Liver (tissue), 3 donors: ENCODE results near the gene NBPF11.
"Not testable (repeated sequence)": the region's sequence is repeated elsewhere in the genome, so short reads cannot be mapped to it uniquely, and the experiment has no call there.

Experiments used
- EGR1 ChIP-seq, 2 donors: IDR thresholded peaks; 2 replicates each; pipeline ENCODE4 v1.6.1; 2016 to 2018; ENCODE audit warnings: antibody characterized with exemption in 2 of 2, low read depth in 2 of 2
- FOXA1 ChIP-seq: IDR thresholded peaks from 2 replicates; pipeline ENCODE4 v1.6.1; 2016; ENCODE audit warnings: antibody characterized with exemption
- GABPA ChIP-seq, 2 donors: IDR thresholded peaks in 1 of 2; conservative IDR thresholded peaks in 1 of 2; 2 replicates each; pipeline ENCODE4 v1.6.1; 2016; ENCODE audit warnings: antibody characterized with exemption in 2 of 2, mild to moderate bottlenecking in 1 of 2, moderate library complexity in 1 of 2
- HNF4G ChIP-seq: IDR thresholded peaks from 2 replicates; pipeline ENCODE4 v1.6.1; 2016; ENCODE audit warnings: antibody characterized with exemption
- JUND ChIP-seq, 2 donors: IDR thresholded peaks; 2 replicates each; pipeline ENCODE4 v1.6.1; 2016; ENCODE audit warnings: antibody characterized with exemption in 2 of 2
- SP1 ChIP-seq: IDR thresholded peaks from 2 replicates; pipeline ENCODE4 v1.6.1; 2018; ENCODE audit warnings: antibody characterized with exemption, mild to moderate bottlenecking
- TF ChIP-seq, protein P1 (sequence below): IDR thresholded peaks from 2 replicates; pipeline ENCODE4 v1.6.1; 2016; ENCODE audit warnings: antibody characterized with exemption, mild to moderate bottlenecking
- TF ChIP-seq, protein P2 (sequence below): fragments of 150-350 bp; IDR thresholded peaks from 2 replicates; pipeline ENCODE4 v1.5.1; 2017; ENCODE audit warnings: improper control_type of control experiment, low read depth, low read length; ENCODE audit not compliant: missing input control
- donor health status: healthy.
- donor health status: healthy.

DNA sequence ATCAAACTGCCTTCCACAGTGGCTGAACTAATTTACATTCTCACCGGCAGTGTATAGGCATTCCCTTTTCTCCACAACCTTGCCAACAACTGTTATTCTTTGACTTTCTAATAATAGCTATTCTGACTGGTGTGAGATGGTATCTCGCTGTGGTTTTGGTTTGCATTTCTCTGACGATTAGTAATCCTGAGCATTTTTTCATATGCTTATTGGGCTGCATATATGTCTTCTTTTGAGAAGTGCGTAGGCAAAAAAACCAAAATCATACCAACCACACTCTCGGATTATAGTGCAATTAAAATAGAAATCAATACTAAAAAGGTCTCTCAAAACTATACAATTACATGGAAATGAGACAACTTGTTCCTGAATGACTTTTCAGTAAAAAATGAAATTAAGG is 78.7 kb downstream of the NBPF11 start:
- TF ChIP-seq, protein P1, sequence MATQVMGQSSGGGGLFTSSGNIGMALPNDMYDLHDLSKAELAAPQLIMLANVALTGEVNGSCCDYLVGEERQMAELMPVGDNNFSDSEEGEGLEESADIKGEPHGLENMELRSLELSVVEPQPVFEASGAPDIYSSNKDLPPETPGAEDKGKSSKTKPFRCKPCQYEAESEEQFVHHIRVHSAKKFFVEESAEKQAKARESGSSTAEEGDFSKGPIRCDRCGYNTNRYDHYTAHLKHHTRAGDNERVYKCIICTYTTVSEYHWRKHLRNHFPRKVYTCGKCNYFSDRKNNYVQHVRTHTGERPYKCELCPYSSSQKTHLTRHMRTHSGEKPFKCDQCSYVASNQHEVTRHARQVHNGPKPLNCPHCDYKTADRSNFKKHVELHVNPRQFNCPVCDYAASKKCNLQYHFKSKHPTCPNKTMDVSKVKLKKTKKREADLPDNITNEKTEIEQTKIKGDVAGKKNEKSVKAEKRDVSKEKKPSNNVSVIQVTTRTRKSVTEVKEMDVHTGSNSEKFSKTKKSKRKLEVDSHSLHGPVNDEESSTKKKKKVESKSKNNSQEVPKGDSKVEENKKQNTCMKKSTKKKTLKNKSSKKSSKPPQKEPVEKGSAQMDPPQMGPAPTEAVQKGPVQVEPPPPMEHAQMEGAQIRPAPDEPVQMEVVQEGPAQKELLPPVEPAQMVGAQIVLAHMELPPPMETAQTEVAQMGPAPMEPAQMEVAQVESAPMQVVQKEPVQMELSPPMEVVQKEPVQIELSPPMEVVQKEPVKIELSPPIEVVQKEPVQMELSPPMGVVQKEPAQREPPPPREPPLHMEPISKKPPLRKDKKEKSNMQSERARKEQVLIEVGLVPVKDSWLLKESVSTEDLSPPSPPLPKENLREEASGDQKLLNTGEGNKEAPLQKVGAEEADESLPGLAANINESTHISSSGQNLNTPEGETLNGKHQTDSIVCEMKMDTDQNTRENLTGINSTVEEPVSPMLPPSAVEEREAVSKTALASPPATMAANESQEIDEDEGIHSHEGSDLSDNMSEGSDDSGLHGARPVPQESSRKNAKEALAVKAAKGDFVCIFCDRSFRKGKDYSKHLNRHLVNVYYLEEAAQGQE = not testable (repeated sequence)
- not testable (repeated sequence) for TF ChIP-seq GABPA (IDR thresholded peaks at IDR 0.05 in 1 of 2, conservative IDR thresholded peaks at IDR 0.05 in 1 of 2); JUND (IDR thresholded peaks at IDR 0.05); HNF4G; EGR1 (IDR thresholded peaks at IDR 0.05; ENCODE audit: low read depth in 2 of 2); FOXA1; SP1
- TF ChIP-seq, protein P2, sequence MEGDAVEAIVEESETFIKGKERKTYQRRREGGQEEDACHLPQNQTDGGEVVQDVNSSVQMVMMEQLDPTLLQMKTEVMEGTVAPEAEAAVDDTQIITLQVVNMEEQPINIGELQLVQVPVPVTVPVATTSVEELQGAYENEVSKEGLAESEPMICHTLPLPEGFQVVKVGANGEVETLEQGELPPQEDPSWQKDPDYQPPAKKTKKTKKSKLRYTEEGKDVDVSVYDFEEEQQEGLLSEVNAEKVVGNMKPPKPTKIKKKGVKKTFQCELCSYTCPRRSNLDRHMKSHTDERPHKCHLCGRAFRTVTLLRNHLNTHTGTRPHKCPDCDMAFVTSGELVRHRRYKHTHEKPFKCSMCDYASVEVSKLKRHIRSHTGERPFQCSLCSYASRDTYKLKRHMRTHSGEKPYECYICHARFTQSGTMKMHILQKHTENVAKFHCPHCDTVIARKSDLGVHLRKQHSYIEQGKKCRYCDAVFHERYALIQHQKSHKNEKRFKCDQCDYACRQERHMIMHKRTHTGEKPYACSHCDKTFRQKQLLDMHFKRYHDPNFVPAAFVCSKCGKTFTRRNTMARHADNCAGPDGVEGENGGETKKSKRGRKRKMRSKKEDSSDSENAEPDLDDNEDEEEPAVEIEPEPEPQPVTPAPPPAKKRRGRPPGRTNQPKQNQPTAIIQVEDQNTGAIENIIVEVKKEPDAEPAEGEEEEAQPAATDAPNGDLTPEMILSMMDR = not testable (repeated sequence)
